ENCODE results near the gene MYO5B.

MYO5B gene

DNA sequence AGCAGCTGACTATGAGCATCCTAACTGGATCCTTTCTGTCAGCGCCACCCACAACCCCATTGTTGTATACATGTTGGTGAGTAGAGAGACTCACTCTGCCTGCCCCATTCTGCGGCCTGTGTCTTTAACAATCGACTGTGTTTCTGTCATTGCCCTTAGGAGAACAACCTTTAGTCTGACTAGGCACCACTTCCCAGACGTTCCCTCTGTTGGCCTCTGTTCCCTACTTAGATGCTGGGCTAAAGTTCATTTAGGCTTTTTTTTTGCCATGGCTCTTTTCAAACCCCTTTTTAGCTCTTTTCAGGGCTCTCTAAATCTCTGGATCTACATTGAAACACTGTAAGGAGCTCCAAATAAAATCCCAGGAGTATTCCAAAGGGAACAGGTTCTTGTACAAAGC lies 361.1 kb downstream of the MYO5B start:
- Histone ChIP-seq H3K4me2 (ENCODE audit: low read length) (no peak overlapping the region), H3K27me3 (ENCODE audit: control insufficient read depth, low read length) (peaks cover 21% of the 10 kb centered on the region), H4K20me1 (ENCODE audit: control insufficient read depth, insufficient read depth, low read depth, low read length) (no peaks in the 10 kb centered on the region), H3K27ac (ENCODE audit: low read depth, low read length) (no peak overlapping the region), H3K9me3 (ENCODE audit: control insufficient read depth, insufficient read depth, low read length) (no peaks in the 10 kb centered on the region), H3K9me2 (replicated peaks; ENCODE audit: control insufficient read depth, low read length) (no peaks in the 10 kb centered on the region), H3K4me1 (ENCODE audit: control insufficient read depth, low read length) (no peaks in the 10 kb centered on the region), H3K79me2 (ENCODE audit: control insufficient read depth, low read length) (no peaks in the 10 kb centered on the region), H3F3A (ENCODE audit: control insufficient read depth, insufficient read depth) (no peaks in the 10 kb centered on the region), H3K4me3 (ENCODE audit: low read length) (no peak overlapping the region), H3K36me3 (ENCODE audit: control insufficient read depth, low read length) (no peaks in the 10 kb centered on the region)
- TF ChIP-seq EZH2phosphoT487 (IDR thresholded peaks at IDR 0.05; ENCODE audit: borderline replicate concordance, low read length) = no peak
- no peak for TF ChIP-seq CTCF (IDR thresholded peaks at IDR 0.05; ENCODE audit: low read depth, low read length, poor library complexity, severe bottlenecking)

- no peaks in the 10 kb centered on the region for H3K36me3 ChIP-seq (ENCODE audit: control insufficient read depth, low read length)
- no peaks in the 10 kb centered on the region for H3K4me1 ChIP-seq (ENCODE audit: control insufficient read depth, low read length)
- H3K9me2 ChIP-seq (replicated peaks; ENCODE audit: control insufficient read depth, low read length) = no peaks in the 10 kb centered on the region
Measured at GRCh38 chr18:49832221-49832647, 362.7 kb downstream of the MYO5B start.

DNA sequence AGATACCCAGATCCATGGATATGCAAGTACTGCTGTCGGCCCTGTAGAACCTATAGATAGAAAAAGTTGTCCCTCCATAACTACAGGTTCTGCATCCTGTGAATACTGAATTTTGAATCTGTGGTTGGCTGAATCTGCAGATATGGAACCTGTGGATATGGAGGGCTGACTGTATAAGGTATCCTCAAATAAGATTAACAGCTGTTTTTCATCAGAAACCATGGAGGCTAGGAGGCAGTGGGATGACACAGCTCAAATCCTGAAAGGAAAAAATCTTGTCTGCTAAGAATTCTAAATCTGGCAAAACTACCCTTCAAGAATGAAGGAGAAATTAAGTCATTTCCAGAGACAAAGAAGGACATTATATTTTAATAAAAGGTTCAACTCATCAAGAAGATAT lies 367.0 kb downstream of the MYO5B start:
- TF ChIP-seq EZH2phosphoT487 (IDR thresholded peaks at IDR 0.05; ENCODE audit: borderline replicate concordance, low read length) = no peak
- TF ChIP-seq CTCF (IDR thresholded peaks at IDR 0.05; ENCODE audit: low read depth, low read length, poor library complexity, severe bottlenecking) = no peak
- Histone ChIP-seq H3K4me1 (ENCODE audit: control insufficient read depth, low read length) (no peaks in the 10 kb centered on the region), H3K4me3 (ENCODE audit: low read length) (no peak overlapping the region), H3K79me2 (ENCODE audit: control insufficient read depth, low read length) (no peaks in the 10 kb centered on the region), H3K27me3 (ENCODE audit: control insufficient read depth, low read length) (peaks cover 23% of the 10 kb centered on the region), H3K9me3 (ENCODE audit: control insufficient read depth, insufficient read depth, low read length) (no peaks in the 10 kb centered on the region; the same call in 1 of the 2 replicates), H4K20me1 (ENCODE audit: control insufficient read depth, insufficient read depth, low read depth, low read length) (no peaks in the 10 kb centered on the region), H3K4me2 (ENCODE audit: low read length) (no peak overlapping the region), H3K9me2 (replicated peaks; ENCODE audit: control insufficient read depth, low read length) (no peaks in the 10 kb centered on the region), H3F3A (ENCODE audit: control insufficient read depth, insufficient read depth) (no peaks in the 10 kb centered on the region), H3K36me3 (ENCODE audit: control insufficient read depth, low read length) (no peaks in the 10 kb centered on the region), H3K27ac (ENCODE audit: low read depth, low read length) (no peak overlapping the region)

More at GRCh38 chr18:49832221-49832647, 362.7 kb downstream of the MYO5B start:
- TF ChIP-seq CTCF (IDR thresholded peaks at IDR 0.05; ENCODE audit: low read depth, low read length, poor library complexity, severe bottlenecking) (no peak), EZH2phosphoT487 (IDR thresholded peaks at IDR 0.05; ENCODE audit: borderline replicate concordance, low read length) (no peak)
- Histone ChIP-seq H3K27me3 (ENCODE audit: control insufficient read depth, low read length) (peaks cover 26% of the 10 kb centered on the region), H3K27ac (ENCODE audit: low read depth, low read length) (no peak overlapping the region), H4K20me1 (ENCODE audit: control insufficient read depth, insufficient read depth, low read depth, low read length) (no peaks in the 10 kb centered on the region), H3K9me3 (ENCODE audit: control insufficient read depth, insufficient read depth, low read length) (no peaks in the 10 kb centered on the region; the same call in 1 of the 2 replicates), H3K4me3 (ENCODE audit: low read length) (no peak overlapping the region), H3K79me2 (ENCODE audit: control insufficient read depth, low read length) (no peaks in the 10 kb centered on the region), H3K4me2 (ENCODE audit: low read length) (no peak overlapping the region), H3F3A (ENCODE audit: control insufficient read depth, insufficient read depth) (no peaks in the 10 kb centered on the region)

All from DOHH2 (cell line).